GM08714 (cell line): ENCODE data around the gene NPM1.

ENCODE experiments used
- H3K4me3 ChIP-seq: fragments of 200-500 bp; sonication (Bioruptor generic); 2 replicates; pipeline ENCODE4 v1.5.1; 2014; ENCODE audit warnings: mild to moderate bottlenecking, low read length, inconsistent platforms
- ZNF274 ChIP-seq: IDR thresholded peaks from 2 replicates; pipeline ENCODE4 v1.6.1; 2012; ENCODE audit warnings: mild to moderate bottlenecking, low read depth, low read length

Gene NPM1

GRCh38 chr5:171416160-171417049, 28.8 kb downstream of the NPM1 start:
- TF ChIP-seq ZNF274, result no peak
- no peak overlapping the region for H3K4me3 ChIP-seq

GRCh38 chr5:171418316-171418981, 30.8 kb downstream of the NPM1 start:
- H3K4me3 ChIP-seq, result peak overlapping the region; percentile 1; the same call in 1 of the 2 replicates
- TF ChIP-seq ZNF274, result no peak

GRCh38 chr5:171418982-171419687, 31.5 kb downstream of the NPM1 start, which contains the start of gene FGF18:
Gene FGF18, plus strand, starts transcription at chr5:171419647. Its CDS starts 553 bp downstream, at chr5:171420200.
- H3K4me3 ChIP-seq, result peak within 1 kb of the TSS; percentile 36; the same call in 1 of the 2 replicates
- TF ChIP-seq ZNF274, result no peak

GRCh38 chr5:171419688-171420430, 32.2 kb downstream of the NPM1 start:
- H3K4me3 ChIP-seq, result peak overlapping the region; percentile 36; the same call in 1 of the 2 replicates
- no peak for TF ChIP-seq ZNF274

- TF ChIP-seq ZNF274, result no peak
- H3K4me3 ChIP-seq, result no peak overlapping the region; the same call in 1 of the 2 replicates
Measured at GRCh38 chr5:171420431-171421241, 33.0 kb downstream of the NPM1 start.

DNA sequence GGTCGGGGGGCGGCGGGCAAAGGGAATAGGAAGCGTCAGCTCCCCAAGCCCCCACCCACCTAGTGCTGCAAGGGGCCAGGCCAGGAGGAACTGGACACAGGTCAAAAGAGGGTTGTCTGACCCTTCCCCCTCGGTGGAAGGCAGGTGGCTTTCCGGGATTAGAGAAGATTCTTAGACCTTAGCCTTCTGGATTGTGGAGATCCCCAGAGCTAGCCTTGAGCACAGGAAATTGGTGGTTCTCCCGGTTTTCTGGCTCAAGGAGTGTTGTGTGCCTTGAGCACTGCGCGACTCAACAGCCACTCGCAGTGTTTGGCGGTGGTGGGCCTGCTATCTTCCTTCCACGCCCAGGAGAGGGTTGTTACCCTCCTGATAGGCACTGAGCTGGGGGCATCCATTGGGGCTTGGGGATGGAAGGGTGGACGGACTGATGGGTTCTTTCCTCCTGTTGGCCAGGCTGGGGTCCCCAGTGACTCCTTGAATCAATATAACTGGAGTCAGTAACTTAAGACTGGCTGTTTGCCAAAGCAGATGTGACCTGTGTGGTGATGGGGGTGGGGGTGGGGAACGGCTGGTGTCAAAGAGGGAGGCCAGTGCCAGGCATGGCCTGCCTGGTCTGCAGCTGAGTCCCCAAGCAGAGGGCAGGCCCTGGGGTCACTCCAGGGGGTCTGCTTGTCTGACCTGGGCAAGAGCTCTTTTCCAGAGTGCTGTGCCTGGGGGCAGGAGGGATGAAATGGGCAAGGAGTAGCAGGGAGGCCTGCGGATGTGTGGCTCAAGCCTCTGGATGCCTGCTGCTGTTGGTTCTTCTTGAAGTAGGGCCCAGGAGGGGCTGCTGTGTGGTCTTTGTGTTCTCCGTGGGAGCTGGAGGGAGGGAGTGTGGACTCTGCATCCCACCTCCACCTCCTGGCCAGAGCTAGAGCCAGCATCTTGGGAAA, 33.9 kb downstream of the NPM1 start:
- H3K4me3 ChIP-seq, result no peak overlapping the region
- no peak for TF ChIP-seq ZNF274

DNA sequence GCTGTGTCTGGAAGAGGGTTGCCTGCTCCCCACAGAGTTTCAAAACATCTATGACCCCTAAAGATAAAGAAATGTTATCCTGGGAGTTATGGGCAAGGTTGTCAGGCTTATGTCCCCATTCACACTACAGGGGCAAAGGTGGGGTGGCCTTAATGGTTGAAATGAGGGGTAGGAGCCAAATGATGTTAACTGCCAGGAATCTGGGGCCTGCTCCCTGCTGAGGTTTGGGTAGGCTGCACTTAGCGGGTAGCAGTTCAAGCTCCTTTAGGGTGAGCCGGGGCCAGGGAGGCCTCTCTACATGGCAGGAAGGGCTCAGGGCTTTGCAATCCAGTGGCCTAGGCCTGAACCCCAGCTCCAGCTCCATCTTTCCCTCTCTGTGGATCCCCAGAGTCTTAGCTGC, 34.8 kb downstream of the NPM1 start:
- no peak for TF ChIP-seq ZNF274
- no peak overlapping the region for H3K4me3 ChIP-seq

DNA sequence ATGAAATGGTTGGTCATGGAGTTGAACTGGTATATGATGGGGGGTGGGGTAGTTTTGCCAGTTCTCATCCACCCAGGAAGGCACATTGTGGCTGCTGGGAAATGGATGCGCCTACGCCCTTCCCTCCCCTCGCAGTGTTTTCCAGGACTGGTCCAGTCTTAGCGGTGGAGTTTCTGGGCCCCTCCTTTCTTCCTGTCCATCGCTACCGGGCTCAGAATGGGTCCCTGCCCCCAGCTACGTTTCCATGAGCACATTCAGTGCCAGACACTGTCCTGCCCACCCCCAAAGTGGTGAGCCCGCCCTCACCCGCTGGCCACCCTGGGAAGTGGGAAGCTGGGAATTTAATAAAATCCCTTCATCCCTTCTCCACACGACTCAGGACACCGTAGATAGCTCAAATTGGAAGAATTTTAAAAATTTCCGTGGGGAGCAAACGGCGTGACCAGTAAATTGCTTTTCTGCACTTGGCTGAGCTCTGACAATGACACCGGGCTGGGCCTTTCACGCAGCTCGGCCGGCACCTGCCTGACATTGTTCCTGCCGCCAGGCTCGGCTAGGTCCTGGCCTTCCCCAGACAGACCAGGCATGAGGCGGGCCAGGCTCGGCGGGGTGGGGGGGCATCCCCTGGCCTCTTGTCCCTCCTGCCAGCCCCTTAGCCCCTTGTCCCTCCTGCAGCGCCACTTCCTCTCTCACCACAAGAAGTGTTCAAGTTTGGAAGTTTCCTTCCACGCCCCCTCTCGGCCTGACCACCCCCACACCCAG, 35.4 kb downstream of the NPM1 start:
- TF ChIP-seq ZNF274, result no peak
- no peak overlapping the region for H3K4me3 ChIP-seq

DNA sequence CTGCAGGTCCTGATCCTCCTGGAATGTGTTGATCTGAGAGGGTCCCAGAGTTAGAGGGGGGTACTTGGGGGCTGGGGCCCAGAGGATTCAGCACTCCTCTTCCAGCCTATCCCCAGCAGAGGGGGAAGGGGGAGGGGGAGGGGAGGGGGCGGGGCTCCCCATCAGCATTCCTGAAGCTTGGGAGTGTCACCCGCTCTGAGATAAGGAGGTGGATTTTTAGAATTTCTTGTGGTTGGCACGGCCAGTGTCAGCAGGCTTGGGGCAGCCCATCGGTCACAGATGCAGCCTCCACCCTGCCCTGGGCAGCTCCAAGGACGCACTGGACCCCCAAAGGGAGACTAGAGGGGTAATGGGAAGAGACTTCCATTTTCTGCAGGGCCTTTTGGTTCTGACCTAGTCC, 37.1 kb downstream of the NPM1 start:
- H3K4me3 ChIP-seq, result no peak overlapping the region
- TF ChIP-seq ZNF274, result no peak

GRCh38 chr5:171425596-171426244, 38.1 kb downstream of the NPM1 start:
- H3K4me3 ChIP-seq, result no peak overlapping the region
- no peak for TF ChIP-seq ZNF274

- no peak for TF ChIP-seq ZNF274
- no peak overlapping the region for H3K4me3 ChIP-seq
Measured at GRCh38 chr5:171426266-171426665, 38.6 kb downstream of the NPM1 start.
